SK-N-SH (cell line): ENCODE measurements around the gene ZNF746.

ENCODE experiments used
- CTCF ChIP-seq: fragments of 200-600 bp; sonication (generic); IDR thresholded peaks from 2 replicates; pipeline ENCODE4 v1.6.1; 2017; ENCODE audit warnings: antibody characterized with exemption, mild to moderate bottlenecking, moderate library complexity
- FOXJ3 ChIP-seq: sonication (generic); formaldehyde crosslinking; IDR thresholded peaks from 2 replicates; pipeline ENCODE4 v1.5.1; 2020; ENCODE audit warnings: mild to moderate bottlenecking, missing genetic modification reagents
- JUND ChIP-seq: IDR thresholded peaks from 2 replicates; pipeline ENCODE4 v1.4.0; 2012
- MAX ChIP-seq: IDR thresholded peaks from 2 replicates; pipeline ENCODE4 v1.4.0; 2012; ENCODE audit warnings: low read depth
- MEF2A ChIP-seq: IDR thresholded peaks from 2 replicates; pipeline ENCODE4 v1.4.0; 2012; ENCODE audit warnings: low read depth, borderline replicate concordance
- TEAD4 ChIP-seq: IDR thresholded peaks from 2 replicates; pipeline ENCODE4 v1.4.0; 2012; ENCODE audit warnings: mild to moderate bottlenecking, borderline replicate concordance; ENCODE audit not compliant: insufficient read depth

GRCh38 chr7:149460493-149461277 lies 36.9 kb downstream of the ZNF746 start, which contains the start of gene ZNF777:
- TF ChIP-seq JUND: no peak
- TF ChIP-seq CTCF: peak; percentile 66
- no peak; the same call in 1 of the 2 replicates for TF ChIP-seq MEF2A
- TF ChIP-seq MAX: peak; percentile 90
- no peak for TF ChIP-seq TEAD4
- no peak for TF ChIP-seq FOXJ3
